Activated CD4-positive, CD25-positive, alpha-beta regulatory T cell (primary cell): ENCODE measurements around the gene GSE1.
A peak's percentile ranks its signal among the peaks of the same experiment; 100 is the strongest.

ENCODE experiments used
- DNase-seq, 4 experiments: peaks; one replicate each; lab custom pipeline; 2025; lab: John Stamatoyannopoulos, UW

The GSE1 gene

DNA sequence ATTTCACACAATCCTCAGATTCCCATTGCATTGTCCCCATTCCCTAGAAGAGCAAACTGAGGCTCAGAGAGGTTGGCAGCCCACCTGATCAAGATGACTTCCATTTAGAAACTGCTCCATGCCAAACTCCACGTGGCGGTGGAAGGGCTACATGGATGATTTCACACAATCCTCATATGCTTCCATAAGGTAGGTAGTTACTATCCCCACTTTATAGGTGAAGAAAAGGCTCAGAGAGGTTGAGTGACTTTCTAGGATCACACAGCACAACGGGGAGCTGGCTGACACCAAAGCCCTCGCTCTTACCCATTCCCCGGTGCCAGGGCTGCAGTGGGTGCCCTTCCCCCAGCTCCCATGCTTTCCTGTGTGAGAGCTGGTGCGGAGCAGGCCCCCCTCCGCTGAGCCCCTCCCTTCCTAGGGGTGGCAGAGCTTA is 85.4 kb downstream of the GSE1 start:
- no peak for DNase-seq

DNA sequence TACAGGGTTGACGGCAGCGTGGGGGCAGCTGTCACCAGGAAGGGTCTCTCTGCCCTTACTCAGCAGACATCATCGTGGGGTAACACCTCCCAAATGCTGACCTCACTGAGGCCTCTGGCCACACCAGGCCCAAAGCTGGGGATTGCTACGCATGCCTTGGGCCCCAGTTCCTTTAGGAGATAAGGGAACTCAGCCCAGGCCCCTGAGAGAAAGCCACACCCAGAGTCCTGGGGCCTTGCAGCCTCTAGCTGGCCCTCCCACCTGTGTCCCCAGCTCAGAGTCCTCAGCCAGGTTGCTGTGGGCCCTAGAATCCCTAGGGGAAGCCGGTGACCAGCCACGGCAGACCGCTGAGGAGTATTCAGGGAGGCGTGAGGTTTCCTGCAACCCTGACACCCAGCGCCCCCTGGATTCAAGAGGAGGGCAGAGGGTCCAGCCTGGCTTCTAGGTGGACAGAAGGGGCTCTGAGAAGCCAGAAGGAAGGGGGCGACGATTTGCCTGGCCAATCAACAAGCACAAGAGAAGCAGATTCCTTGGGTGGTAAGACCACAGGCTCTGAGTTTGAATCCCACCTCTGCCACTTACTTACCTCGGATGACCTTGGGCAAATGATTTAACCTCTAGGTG is 85.9 kb downstream of the GSE1 start:
- DNase-seq: no peak

DNA sequence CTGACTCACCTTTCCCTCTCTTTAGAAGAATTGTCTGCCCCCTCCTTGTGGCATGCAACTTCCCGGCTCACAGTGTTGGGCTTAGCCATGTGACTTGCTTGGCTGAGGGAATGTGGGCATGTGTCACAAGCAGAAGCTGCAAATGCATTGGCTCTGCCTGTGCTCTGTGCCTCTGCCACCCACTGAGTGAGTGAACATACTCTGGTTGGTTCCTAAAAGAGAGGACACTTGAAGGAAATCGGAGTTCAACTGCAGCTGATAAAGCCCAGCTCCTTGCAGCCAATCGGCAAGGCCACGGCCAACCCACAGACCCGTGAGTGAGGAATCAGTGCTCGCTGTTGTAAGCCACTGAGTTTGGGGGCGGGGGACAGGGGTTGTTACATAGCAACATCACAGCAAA is 86.5 kb downstream of the GSE1 start:
- no peak for DNase-seq

- no peak for DNase-seq
Observed at GRCh38 chr16:85704011-85704410, 90.9 kb downstream of the GSE1 start.

- no peak for DNase-seq
Observed at GRCh38 chr16:85704900-85705846, 92.1 kb downstream of the GSE1 start.

- DNase-seq: no peak
Observed at GRCh38 chr16:85706449-85707034, 93.4 kb downstream of the GSE1 start.

- no peak for DNase-seq
Observed at GRCh38 chr16:85707528-85708095, 94.5 kb downstream of the GSE1 start.

DNA sequence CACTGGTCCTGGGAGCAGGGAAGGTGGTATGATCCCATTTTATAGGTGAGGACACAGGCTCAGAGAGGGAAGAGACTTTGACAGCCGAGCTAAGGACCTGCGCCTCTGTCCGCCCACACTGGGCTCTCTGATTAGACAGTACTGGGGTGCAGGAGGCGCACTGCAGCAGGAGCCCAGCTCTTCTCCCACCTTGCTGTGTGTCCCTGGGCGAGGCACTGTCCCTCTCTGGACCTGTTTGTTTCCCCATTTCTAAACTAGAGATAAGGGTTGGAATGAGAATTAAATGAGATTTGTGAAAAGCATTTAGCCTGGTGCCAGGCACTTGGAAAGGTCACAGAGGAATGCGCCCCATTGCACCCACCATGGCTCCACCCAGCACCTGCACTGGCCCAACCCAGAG is 95.2 kb downstream of the GSE1 start:
- DNase-seq: no peak

DNA sequence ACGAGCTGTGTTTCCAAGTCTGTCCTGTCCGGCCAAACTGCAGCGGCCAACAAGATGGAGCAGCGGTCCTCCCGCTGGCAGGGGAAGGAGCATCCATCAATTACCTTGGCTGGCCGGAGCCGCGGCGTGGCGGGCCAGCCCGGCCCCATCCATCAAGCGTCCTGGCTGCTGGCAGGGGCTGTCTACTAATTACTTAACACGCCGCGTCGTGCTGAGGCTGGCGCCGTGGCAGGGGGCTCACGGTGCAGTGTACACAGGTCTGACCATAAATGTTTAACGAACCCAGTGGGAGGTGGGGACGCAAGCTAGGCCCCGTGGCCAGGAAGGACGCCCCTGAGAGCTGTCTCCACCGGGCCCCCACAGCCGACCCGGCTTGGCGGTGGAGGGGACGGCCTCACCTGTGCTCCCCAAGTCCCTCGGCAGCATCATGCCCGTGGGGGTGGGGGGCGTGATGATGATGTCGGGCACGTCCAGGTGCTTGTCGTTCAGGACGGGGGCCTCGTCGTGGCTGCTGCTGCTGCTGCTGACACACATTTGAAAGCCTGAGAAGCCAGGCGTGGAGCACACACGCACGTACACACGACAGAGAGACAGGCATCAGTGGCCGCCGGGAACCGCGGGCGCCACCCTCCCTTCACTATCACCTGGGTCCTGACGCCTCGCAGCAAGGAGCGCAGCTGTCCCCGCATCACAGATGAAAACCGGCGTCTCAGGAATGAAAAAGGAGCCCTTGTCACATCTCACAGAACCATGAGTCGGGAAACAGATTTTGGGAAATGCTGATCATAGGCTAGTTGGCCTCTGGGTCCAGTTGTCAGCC is 96.9 kb downstream of the GSE1 start:
- no peak for DNase-seq

GRCh38 chr16:85710732-85711131 is 97.6 kb downstream of the GSE1 start:
- no peak for DNase-seq

- DNase-seq: no peak
Observed at GRCh38 chr16:85711982-85712587, 99.0 kb downstream of the GSE1 start.

- DNase-seq: no peak
Observed at GRCh38 chr16:85712801-85713200, 99.7 kb downstream of the GSE1 start.

DNA sequence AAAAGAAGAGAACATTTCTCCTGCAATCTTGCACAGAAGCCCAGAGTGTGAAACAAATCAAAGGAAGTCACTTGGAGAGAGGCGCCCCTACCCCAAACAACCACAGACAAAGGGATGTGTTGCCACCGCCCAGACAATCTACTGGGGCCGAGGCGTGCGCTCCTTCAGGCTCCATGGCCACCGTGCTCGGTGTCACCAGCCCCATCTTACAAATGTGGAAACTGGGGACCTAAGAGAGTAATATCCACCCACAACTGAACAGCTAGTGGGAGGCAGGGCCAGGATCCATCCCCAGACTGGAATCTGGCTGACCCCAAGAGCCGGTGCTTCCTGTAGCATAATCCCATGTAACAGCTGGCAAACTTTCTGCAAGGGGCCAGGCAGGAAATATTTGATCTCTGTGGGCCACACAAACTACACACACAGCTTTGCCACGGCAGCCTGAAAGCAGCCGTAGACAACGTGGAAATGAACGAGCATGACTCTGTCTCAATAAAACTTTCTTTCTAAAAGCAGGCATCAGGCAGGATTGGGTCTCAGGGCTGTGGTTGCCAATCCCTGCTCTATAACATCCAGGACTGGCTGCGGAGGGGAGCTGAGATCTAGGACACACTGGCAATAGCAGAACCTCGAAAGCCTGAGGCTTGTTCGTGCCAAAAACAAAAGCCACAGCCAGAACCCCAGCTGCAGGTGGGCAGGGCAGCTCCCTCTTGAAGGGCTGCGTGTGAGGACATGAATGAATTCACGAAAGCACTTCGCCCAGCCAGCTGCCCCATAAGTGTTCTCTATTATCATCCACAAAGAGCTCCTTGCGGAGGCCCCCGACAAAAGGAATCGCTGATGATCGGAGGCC is 102.3 kb downstream of the GSE1 start:
- DNase-seq: no peak

GRCh38 chr16:85716022-85716679 is 103.0 kb downstream of the GSE1 start:
- no peak for DNase-seq

- DNase-seq: no peak
Observed at GRCh38 chr16:85716680-85717038, 103.5 kb downstream of the GSE1 start.

DNA sequence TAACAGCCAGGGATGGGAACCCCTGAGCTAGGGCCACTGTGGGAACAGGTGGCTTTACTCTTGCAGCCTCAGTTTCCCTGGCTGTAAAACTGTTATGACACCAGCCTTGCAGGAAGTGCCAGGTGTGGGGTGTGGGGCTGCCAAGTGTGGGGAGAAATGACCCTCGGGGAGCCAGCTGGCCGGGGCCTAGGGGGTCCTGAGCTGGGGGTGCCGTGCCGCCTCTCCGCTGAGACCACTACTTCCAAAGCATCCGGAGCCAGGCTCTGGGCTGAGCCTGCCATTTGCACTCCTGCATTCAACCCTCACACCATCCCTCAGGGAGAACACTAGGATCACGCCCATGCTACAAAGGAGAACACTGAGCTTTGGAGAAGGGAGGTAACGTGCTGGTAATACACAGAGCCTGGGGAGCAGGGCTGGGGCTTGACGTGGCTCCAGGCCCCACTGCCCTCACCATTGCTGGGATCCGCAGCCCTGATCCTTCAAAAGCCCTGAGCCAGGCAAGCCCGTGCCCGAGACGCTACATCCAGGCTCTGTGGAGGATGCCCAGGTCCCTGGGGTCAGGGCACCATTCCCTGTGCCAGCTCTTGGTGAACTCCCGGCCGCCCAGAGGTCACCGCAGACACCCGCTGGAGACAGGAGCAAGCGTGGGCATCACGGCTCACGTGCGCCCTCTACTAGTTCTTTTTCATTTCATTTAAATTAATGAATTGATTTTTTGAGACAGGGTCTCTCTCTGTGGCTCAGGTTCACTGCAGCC is 104.5 kb downstream of the GSE1 start:
- DNase-seq: peak; percentile 11 to 36 (median 20)

GRCh38 chr16:85718153-85718477 is 105.0 kb downstream of the GSE1 start:
- no peak for DNase-seq

DNA sequence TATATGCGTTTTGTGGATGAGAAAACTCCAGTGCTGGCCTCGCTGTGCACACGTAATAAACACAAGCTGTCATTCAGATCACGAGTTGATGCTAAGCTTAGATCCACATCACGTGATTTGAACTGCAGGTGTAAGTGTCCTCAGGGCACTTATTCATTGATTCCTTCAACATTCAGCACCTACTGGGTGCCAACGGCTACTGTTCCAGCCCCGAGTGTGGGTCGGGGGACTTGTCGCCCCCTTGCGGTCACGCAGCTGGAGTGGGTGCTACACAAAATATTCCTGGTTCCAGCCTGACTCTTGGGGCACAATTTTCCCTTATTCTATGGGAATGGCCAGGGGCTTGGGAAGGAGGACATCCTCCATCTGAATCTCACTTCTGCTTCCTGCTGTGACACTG is 105.6 kb downstream of the GSE1 start:
- DNase-seq: no peak

- no peak for DNase-seq
Observed at GRCh38 chr16:85719605-85720301, 106.6 kb downstream of the GSE1 start.
